ENCODE data around the gene CEP85L. TPM values are rescaled to one million over a fixed set of nuclear protein-coding genes. Genes with fewer than 3 reads are reported as not detected.
A peak's percentile ranks its signal among the peaks of the same experiment; 100 is the strongest.

Gene CEP85L
- total and polyA plus RNA-seq, 2 of the 4 experiments (the other 2 are of a cell fraction), result 2.3 to 25.6 TPM

GRCh38 chr6:118645395-118645794 is 6.0 kb downstream of the CEP85L start:
- intact Hi-C loops (cut with micrococcal nuclease), result no loop called here
- TF ChIP-seq CHD1 (IDR thresholded peaks at IDR 0.05; ENCODE audit: low read depth, low read length) (no peak), SMC3 (IDR thresholded peaks at IDR 0.05; ENCODE audit: low read depth, low read length) (no peak), ELK1 (IDR thresholded peaks at IDR 0.05; ENCODE audit: borderline replicate concordance, low read depth, low read length) (no peak), USF2 (IDR thresholded peaks at IDR 0.05; ENCODE audit: low read depth, low read length) (no peak), CEBPB (IDR thresholded peaks at IDR 0.05; ENCODE audit: low read depth, low read length) (peak; percentile 57), RFX5 (IDR thresholded peaks at IDR 0.05; ENCODE audit: low read depth, low read length) (no peak)
- BruUV-seq (replicated peaks), result no TSS peak
- H2AFZ ChIP-seq (replicated peaks; ENCODE audit: low read length, poor library complexity), result no peak overlapping the region
- ChIA-PET POLR2A (ENCODE audit: unreplicated experiment) (no interaction called here), CTCF (no interaction called here)
- no peak overlapping the region for H3K4me3 ChIP-seq (ENCODE audit: insufficient read depth, low read depth, low read length)
- peaks cover 13% of the 10 kb centered on the region; the same call in 1 of the 2 replicates for H3K9me1 ChIP-seq (ENCODE audit: insufficient read depth, low read length)
- no peak overlapping the region for H3K4me2 ChIP-seq (ENCODE audit: low read depth, low read length)
- H3K27ac ChIP-seq (ENCODE audit: insufficient read depth, low read length), result no peak overlapping the region
- H4K20me1 ChIP-seq (ENCODE audit: insufficient read depth, low read length), result peaks cover 21% of the 10 kb centered on the region; the same call in 1 of the 2 replicates
- no peak overlapping the region for H4K91ac ChIP-seq (ENCODE audit: insufficient read depth, low read depth, low read length)
- no CpG with 5 or more reads among the region's 2 CpGs for WGBS, 2 experiments (ENCODE audit: extremely low coverage in 2 of 2, insufficient read length in 1 of 2)
- H3K27me3 ChIP-seq (ENCODE audit: control insufficient read depth, insufficient read depth, low read length), result no peaks in the 10 kb centered on the region
- no peak overlapping the region for H2AK5ac ChIP-seq (ENCODE audit: low read depth, low read length)
- in situ Hi-C loops (cut with MboI; ENCODE audit: low sequenced_read_pairs), result no loop called here
- H3K36me3 ChIP-seq (ENCODE audit: control insufficient read depth, insufficient read depth, low read length), result no peaks in the 10 kb centered on the region
- no peak overlapping the region for H2AK9ac ChIP-seq (replicated peaks; ENCODE audit: low read depth, low read length, poor library complexity)
- no peak overlapping the region for H3K4ac ChIP-seq (ENCODE audit: low read depth, low read length)
- H3K56ac ChIP-seq (ENCODE audit: extremely low read depth, insufficient read depth, low read length), result no peak overlapping the region
- ATAC-seq (ENCODE audit: low read depth) (no peak), DNase-seq (no peak)
- no peak overlapping the region for H2BK120ac ChIP-seq (ENCODE audit: low read depth, low read length)
- H3K9ac ChIP-seq (ENCODE audit: low read depth, low read length), result no peak overlapping the region
- no peak overlapping the region for H3K14ac ChIP-seq (replicated peaks; ENCODE audit: low read depth, low read length)
- H3K18ac ChIP-seq (ENCODE audit: low read depth, low read length), result no peak overlapping the region
- peaks cover 14 to 40% of the 10 kb centered on the region in 2 experiments; a peak in 3 of 4 replicates for H3K79me1 ChIP-seq (ENCODE audit: low read depth in 1 of 2, low read length in 2 of 2)
- no peaks in the 10 kb centered on the region for H3K9me3 ChIP-seq (ENCODE audit: control insufficient read depth, insufficient read depth, low read length)
- no peak overlapping the region for H2BK5ac ChIP-seq (ENCODE audit: low read depth, low read length, poor library complexity, severe bottlenecking)
- H4K8ac ChIP-seq (ENCODE audit: low read depth in 2 of 2, low read length in 2 of 2), result no peak overlapping the region
- H4K5ac ChIP-seq (ENCODE audit: low read depth, low read length), result no peak overlapping the region
- H2BK15ac ChIP-seq (ENCODE audit: low read depth, low read length), result no peak overlapping the region
- peaks cover 3% of the 10 kb centered on the region; the same call in 1 of the 2 replicates for H3K4me1 ChIP-seq (ENCODE audit: control insufficient read depth, insufficient read depth, low read length)
- dilution Hi-C loops (cut with HindIII; ENCODE audit: low sequenced_read_pairs, unreplicated experiment), result no loop called here
- no peak overlapping the region for H2BK20ac ChIP-seq (ENCODE audit: low read depth, low read length)
- no peak overlapping the region for H3K23ac ChIP-seq (ENCODE audit: low read depth, low read length)
